Pancreas (tissue), 10 donors: Measurements from ENCODE around the gene TRAFD1. TPM values are rescaled to one million over a fixed set of nuclear protein-coding genes. Genes with fewer than 3 reads are reported as not detected.

Experiments used
- ATAC-seq, 4 donors: fragments of 200-7000 bp; cut with Tn5 transposase; one replicate each; pipeline versions ENCODE4 v1.8.0 to v1.9.1; 2020; ENCODE audit warnings: mild to moderate bottlenecking in 4 of 4, moderate library complexity in 4 of 4
- DNase-seq, 6 donors: peaks; one replicate each; pipeline ENCODE4 v3.0.0-alpha.2; 2020
- FAIRE-seq: peaks from 2 replicates; lab custom pipeline; 2012; peaks lifted over from hg19 to GRCh38; lab: Jason Lieb, UNC
- H3K27ac ChIP-seq, 4 donors: fragments of 200-600 bp; sonication (generic); 1 replicate in 3 of 4; 2 replicates in 1 of 4; pipeline versions ENCODE4 v1.5.0 to v1.8.0; 2020
- H3K27me3 ChIP-seq, 4 donors: fragments of 200-600 bp; one replicate each; pipeline ENCODE4 v1.8.0; 2021
- H3K36me3 ChIP-seq, 3 donors: fragments of 200-600 bp; sonication (generic) in 1 of 3; one replicate each; pipeline versions ENCODE4 v1.5.0 to v1.8.0; 2020 to 2021
- H3K4me1 ChIP-seq, 3 donors: fragments of 200-600 bp; one replicate each; pipeline ENCODE4 v1.8.0; 2021
- H3K4me3 ChIP-seq, 4 donors: fragments of 200-600 bp; sonication (generic) in 2 of 4; one replicate each; pipeline versions ENCODE4 v1.5.0 to v1.8.0; 2020 to 2021
- H3K9me3 ChIP-seq, 4 donors: fragments of 200-600 bp; one replicate each; pipeline ENCODE4 v1.8.0; 2021
- CTCF ChIP-seq, 4 donors: fragments of 200-600 bp; sonication (generic) in 3 of 4; IDR thresholded peaks; one replicate each; pipeline versions ENCODE4 v1.5.0 to v1.8.0; 2021; ENCODE audit warnings: antibody characterized with exemption in 4 of 4
- WGBS, 2 donors: extraction: QIAGEN DNeasy Blood & Tissue Kit; methylation state at CpG; one replicate each; pipeline ENCODE4 v1.1.7; 2013; 5-methylcytosine and 5-hydroxymethylcytosine counted together
- intact Hi-C, 3 donors: fragments of 100-400 bp; cut with DNase I; formaldehyde crosslinking; loops; one replicate each; pipeline versions ENCODE4 v1.11.1 to v1.14.2; 2022
- polyA plus RNA-seq, 2 donors: library from polyadenylated mRNA; stranded (reverse); fragments of 200-250 nt; gene quantifications; one replicate each; pipeline ENCODE4 v1.2.3, GENCODE V29; 2013
- total RNA-seq, 6 donors: library from RNA; stranded (reverse); fragmentation: NEBNext Ultra II Directional in 4 of 6; extraction: Animal tissue kit (Norgen Biotek cat#: 25700) in 4 of 6; gene quantifications; one replicate each; pipeline versions ENCODE4 v1.2.1 to v1.2.4, GENCODE V29; 2021 to 2023
- donor health status: healthy with polysubstance abuse.
- donor health status: DM: no; HTN: no; CAD: no; lungs with moderate emphysema.
- donor health status: DM: no; HTN: no; CAD: no.
- donor health status: control.
- donor health status: control.
- donor health status: Bipolar disorder and iron deficiency.
- donor health status: DM: yes; HTN: yes; CAD: no.
- donor health status: DM: no; HTN: no; CAD: no.
- donor health status: DM: no; HTN: no; CAD: no.
- donor health status: DM: yes; HTN: yes; CAD: no.

The TRAFD1 gene
- total and polyA plus RNA-seq, 8 donors: 5.9 to 18.2 (median 8.5) TPM

GRCh38 chr12:112182499-112182898 is 57.1 kb downstream of the TRAFD1 start:
- intact Hi-C loops: no loop called here
- no peak for FAIRE-seq
- DNase-seq: no peak

GRCh38 chr12:112183141-112184021 is 58.0 kb downstream of the TRAFD1 start:
- H3K9me3 ChIP-seq: no peaks in the 10 kb centered on the region

More at GRCh38 chr12:112182499-112182898, 57.1 kb downstream of the TRAFD1 start:
- H3K27ac ChIP-seq: no peak overlapping the region
- no peak overlapping the region for H3K4me3 ChIP-seq
- no peaks in the 10 kb centered on the region for H3K27me3 ChIP-seq
- no peaks in the 10 kb centered on the region for H3K9me3 ChIP-seq
- no peak for TF ChIP-seq CTCF (IDR thresholded peaks at IDR 0.05)
- no peaks in the 10 kb centered on the region for H3K4me1 ChIP-seq
- WGBS, 2 donors: 88 to 99% methylated on average over 7 of the region's 7 CpGs
- peak in 1 of 4 donors; percentile 25 for ATAC-seq
- H3K36me3 ChIP-seq: peaks cover 0 to 35% (median 7%) of the 10 kb centered on the region in 3 donors

GRCh38 chr12:112184056-112184887 is 58.9 kb downstream of the TRAFD1 start:
- no peaks in the 10 kb centered on the region for H3K9me3 ChIP-seq
- FAIRE-seq (no peak), DNase-seq (peak in 1 of 6 donors; percentile 68), ATAC-seq (no peak)
- H3K27me3 ChIP-seq: no peaks in the 10 kb centered on the region
- peaks cover 0 to 29% (median 0%) of the 10 kb centered on the region in 3 donors for H3K36me3 ChIP-seq
- no peak overlapping the region for H3K27ac ChIP-seq
- TF ChIP-seq CTCF (IDR thresholded peaks at IDR 0.05): no peak
- no peak overlapping the region for H3K4me3 ChIP-seq
- intact Hi-C loops: no loop called here
- no peaks in the 10 kb centered on the region for H3K4me1 ChIP-seq
- WGBS, 2 donors: 96 to 98% methylated on average over 41 to 46 of the region's 46 CpGs

More at GRCh38 chr12:112183141-112184021, 58.0 kb downstream of the TRAFD1 start:
- no peak for TF ChIP-seq CTCF (IDR thresholded peaks at IDR 0.05)
- intact Hi-C loops: no loop called here
- no peaks in the 10 kb centered on the region for H3K27me3 ChIP-seq
- WGBS, 2 donors: 75 to 80% methylated on average over 9 of the region's 9 CpGs
- FAIRE-seq (no peak), ATAC-seq (no peak), DNase-seq (no peak)
- H3K36me3 ChIP-seq: peaks cover 0 to 35% (median 6%) of the 10 kb centered on the region in 3 donors
- no peaks in the 10 kb centered on the region for H3K4me1 ChIP-seq
- no peak overlapping the region for H3K27ac ChIP-seq
- no peak overlapping the region for H3K4me3 ChIP-seq

- FAIRE-seq (no peak), DNase-seq (peak in 1 of 6 donors; percentile 67), ATAC-seq (no peak)
- 93% methylated on average over 26 of the region's 26 CpGs for WGBS, 2 donors
- Histone ChIP-seq H3K4me3 (no peak overlapping the region), H3K27me3 (no peaks in the 10 kb centered on the region), H3K4me1 (no peaks in the 10 kb centered on the region), H3K9me3 (no peaks in the 10 kb centered on the region), H3K27ac (no peak overlapping the region), H3K36me3 (peaks cover 0 to 29% (median 0%) of the 10 kb centered on the region in 3 donors)
- intact Hi-C loops: no loop called here
- no peak for TF ChIP-seq CTCF (IDR thresholded peaks at IDR 0.05)
Observed at GRCh38 chr12:112185093-112185923, 59.9 kb downstream of the TRAFD1 start.
